Measurements from ENCODE around the gene AGXT.

The AGXT gene

DNA sequence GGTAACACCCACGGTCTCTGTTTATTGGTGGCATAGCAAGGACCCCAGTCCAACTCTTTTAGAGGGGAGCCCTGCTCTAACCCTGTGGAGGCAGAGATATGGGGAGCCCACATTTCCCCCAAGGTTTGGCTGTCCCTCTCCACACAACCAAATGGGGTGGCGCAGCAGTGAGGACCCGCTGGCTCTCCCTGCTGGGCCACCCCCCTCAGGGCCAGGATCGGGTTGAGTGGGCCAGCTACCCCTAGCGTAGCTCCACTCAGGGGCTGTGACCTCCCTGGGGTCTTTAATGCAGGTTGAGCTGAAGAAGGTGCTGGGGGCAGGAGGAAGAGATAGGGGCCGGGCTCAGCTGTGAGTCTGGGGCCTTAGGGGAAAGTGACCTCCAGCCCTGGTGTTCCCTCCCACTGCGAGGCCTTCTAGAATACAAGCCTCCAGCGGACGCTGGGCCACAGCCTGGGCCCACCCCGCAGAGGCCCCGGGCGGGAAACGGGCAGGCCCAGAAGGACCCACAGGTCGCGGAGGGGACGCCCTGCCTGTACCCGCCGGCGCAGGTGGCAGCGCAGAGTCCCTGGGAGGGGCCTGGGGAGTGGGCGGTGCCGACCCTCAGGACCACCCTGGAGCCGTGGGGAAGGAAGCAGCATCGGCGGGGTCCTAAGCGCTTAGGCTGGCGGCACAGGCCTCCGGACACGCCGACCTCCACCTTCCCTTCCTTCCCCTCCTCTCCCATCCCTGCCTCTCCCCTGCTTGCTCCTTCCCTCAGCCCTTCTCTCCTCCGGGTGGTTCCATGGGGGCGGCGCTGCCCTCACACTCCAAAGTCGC lies 47.1 kb downstream of the AGXT start:
- no peak for DNase-seq (ENCODE audit: low read depth)

DNA sequence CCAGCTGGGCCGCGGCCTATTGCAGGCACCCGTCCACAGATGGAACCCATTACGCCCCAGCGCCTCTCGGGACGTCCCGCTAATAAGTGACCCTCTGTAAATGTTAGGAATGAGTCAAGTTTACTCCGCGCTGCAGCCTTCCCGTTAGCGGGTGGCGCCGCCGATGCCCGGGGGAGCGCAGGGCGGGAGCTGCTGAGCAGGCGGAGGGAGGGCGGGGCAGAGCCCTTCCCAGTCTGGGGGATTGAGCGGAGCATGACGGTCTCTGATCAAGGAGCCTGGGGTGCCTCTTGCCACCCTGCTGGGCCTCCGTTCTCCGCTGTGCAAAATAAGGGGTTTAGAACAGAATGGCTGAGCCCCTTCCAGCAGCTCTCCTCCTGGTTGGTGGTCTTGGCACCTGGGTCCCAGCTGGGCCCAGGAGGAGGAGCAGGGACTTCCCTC lies 48.0 kb downstream of the AGXT start:
- DNase-seq (ENCODE audit: low read depth), result no peak

DNA sequence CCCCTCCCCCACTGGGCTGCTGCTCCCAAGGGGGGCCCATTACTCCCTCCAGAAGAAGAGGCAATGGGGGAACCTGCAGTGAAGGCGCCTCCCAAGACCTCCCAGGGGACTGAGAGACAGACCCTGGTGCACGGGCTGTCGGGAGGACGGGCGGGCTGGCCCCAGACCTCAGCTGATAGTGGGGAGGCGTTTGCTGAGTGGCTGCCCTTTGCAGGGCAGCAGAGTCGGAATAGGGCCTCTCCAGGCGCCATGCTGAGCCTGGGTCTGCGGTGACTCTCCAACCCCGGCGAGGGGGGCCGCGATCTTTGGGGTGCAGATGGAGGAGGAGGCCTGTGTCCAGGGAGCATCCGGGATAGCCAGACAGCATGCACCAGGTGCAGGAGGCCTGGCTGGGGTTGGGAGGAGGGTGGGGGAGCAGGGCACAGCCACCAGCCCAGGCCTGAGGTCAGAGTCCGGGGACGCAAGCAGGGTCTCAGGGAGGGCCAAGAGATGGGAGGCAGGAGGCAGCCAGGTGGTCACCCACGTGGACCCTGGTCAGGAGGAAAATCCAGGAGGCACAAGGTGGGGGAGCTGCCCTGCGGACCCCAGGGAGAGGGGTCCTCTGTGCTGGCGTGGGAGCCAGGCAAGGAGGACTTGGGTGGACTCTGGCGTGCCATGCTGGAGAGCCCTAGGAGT lies 48.5 kb downstream of the AGXT start:
- DNase-seq (ENCODE audit: low read depth), result no peak

DNA sequence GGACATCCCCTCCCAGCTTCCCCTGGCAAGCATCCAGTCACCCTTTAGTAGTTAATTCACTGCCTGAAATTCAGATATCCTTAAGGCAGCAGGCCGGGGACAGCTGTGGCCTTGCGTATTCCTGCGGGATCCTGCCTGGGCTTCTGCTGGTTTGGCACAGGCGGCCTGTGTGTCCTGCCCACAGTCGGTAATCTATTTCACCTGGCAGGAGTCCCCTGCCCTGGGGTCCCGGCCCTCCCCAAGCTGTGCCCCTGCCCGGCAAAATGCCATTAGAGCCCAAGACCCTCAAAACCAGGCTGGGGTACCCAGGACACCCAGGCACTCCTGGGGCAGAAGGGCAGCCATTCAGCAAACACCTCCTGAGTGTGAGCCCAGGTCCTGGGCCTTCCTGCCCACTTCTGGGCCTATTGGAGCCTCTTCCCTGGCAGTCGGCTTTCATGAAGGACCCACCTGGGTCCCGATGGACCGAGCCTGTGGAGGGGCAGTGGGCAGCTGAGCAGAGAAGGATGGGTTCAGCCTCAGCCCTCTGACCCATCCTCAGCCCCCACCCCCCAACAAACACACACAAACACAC lies 49.1 kb downstream of the AGXT start:
- DNase-seq (ENCODE audit: low read depth), result no peak

DNA sequence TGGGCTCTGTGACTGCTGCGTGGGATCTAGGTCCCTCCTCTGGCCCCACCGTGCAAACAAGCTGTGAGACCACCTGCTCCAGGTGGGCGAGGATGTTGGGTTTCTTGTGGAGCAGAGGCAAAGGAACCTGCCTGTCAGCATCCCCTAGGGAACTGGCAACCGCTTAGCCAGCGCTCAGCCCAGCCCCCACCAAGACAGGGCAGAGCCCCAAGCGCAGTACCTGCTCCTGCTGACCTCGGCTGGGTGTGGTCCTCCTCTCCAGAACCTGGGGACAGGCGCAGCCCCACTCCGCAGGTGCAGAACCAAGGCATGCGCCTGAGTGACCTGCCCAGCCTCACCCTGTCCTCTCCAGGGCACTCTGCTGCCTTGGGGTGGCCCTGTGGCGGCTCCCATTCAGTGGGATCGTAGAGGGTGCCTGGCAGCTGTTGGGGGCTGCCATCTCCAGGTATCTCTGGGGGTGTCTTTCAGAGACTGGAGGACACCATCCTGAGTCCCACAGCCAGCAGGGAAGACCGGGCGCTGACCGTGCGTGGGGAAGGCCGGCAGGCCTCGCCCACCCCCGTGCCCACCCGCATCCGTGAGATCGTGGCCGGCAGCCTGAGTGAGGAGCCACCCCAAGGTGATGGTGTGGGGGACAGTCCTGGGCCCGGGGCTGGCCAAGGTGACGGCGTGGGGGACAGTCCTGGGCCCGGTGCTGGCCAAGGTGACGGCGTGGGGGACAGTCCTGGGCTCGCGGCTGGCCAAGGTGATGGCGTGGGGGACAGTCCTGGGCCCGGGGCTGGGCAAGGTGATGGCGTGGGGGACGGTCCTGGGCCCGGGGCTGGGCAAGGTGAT lies 49.9 kb downstream of the AGXT start:
- DNase-seq (ENCODE audit: low read depth), result no peak

DNA sequence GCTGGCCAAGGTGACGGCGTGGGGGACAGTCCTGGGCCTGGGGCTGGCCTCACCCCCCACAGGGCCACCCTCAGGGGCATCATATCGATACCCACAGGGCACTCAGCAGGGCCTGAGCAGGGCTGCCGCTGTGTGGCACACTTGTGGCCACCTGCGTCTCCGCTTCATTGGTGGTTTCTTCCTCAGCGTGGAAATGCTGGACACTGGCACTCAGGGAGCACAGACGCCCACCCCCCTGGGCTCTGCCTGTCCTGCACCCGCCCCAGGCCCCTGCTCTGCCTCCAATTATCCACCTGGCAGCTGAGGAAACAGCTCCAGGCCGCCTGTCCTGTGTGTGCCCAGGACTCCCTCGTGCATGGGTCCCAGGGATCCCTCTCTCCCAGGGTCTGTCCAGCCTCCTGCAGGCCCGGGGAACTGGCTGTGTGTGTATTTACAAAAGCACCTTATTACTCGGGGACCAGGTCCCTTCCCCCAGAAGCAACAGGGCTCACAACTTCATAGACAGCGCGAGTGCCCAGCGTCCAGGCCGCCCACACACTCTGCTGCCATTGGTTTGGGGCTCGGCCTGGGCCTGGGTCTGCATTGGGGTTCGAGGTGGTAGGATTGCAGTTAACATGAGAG lies 50.6 kb downstream of the AGXT start:
- DNase-seq (ENCODE audit: low read depth), result no peak

DNA sequence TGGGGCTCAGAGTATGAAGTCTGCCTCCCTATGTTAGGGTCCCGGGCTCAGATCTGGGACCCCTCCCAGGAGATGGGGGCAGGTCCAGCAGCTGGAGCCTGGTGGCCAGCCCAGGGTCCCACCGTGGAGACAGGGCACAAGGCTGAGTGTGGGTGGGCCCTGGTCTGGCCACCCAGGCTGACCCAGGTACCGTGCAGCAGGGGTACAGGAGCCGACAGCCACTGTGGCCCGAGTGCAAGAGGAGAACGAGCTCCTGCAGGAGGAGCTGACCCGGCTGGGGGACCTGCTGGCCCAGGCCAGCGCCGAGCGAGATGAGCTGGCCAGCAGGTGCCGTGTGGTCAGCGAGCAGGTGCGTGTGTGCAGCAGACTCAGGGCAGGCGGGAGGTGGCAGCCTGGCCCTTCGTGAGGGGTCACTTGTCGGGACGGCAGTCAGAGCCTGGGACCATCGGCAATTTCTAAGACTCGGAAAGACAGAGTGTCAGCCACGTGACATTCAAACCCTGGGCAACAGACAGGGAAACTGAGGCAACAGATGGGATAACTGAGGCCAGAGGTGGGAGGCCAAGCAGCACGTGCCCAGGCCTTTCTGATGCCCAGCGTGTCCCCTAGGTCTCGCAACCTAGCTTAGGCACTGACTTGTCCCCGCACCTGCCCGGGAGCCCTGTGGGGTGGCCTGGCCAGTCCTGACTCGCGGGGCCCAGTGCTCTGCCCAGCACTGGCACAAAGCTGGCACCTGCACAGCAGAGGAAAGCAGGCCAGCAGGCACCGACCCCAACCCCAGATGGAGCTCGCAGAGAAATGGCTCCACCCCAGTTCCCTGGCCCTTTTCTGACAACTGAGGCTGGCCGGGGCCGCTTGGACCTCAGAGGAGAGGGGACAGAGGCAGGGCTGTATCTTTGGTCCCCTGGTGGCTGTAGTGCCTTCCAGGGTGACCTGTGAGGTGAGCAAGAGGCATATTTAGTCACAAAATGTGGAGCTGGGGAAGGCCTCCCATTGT lies 51.5 kb downstream of the AGXT start:
- no peak for DNase-seq (ENCODE audit: low read depth)

DNA sequence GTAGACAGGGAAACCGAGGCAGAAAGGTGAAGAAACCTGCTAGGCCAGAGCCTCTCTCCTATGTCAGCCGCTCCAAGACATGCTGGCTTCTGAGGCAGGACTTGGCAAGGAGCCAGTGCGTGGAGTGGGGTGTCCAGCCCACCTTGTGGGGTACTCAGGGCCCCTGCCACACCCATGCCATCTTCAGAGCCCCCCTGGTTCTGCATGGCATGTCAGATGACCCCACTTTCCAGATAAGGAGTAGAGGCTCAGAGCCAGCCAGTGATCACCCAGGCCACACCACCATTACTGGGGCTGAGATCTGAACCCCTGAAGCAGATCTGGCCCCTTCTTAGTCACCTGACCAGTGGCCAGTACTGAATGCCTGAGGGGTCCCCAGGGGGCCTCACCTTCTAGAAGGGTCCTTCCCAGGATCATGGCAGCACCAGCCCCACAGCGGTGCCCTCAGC lies 52.2 kb downstream of the AGXT start:
- no peak for DNase-seq (ENCODE audit: low read depth)

DNA sequence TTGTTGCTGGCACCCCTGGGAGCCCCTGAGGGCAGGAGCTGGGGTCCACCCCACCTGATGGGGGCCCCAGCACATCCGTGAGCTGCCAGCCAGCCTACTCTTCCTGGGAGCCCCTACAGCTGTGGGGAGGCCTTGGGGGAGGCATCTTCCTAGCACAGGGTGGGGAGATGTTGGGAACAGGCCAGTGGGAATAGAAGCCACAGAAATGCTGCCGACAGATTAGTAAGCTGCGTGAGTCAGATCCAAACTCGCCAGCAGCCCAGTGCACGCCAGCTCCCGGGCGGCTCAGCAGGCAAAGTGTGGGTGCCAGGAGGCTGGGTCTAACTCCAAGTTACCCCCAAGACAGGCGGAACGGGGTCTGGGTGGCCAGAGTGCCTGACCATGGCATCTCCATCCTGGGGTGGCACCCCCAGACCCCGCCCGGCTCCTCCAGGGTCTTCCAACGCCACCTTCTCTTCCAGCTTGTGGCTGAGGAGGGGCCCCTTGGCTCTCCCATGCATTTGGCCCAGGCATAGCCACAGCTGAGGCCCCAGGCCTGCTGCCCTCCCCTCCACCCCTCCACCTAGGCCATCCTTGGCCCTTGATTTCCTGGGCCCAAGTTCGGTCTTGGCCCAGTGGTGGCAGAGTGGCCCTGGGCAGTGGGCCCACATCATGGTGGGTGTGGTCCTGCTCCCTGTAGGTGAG lies 52.8 kb downstream of the AGXT start:
- DNase-seq (ENCODE audit: low read depth), result no peak

DNA sequence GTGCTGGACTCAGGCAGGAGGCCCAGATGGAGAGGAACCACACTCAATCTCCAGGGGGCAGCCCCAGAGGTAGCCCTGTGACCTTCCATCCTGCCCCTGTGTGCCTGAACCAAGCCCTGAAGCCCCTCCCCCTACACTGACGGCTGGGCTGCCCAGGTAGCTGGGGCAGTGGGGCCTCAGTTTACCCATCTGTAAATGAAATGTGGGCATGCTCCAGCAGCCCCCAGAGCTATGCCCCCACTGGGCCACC lies 53.3 kb downstream of the AGXT start:
- DNase-seq (ENCODE audit: low read depth), result no peak

DNA sequence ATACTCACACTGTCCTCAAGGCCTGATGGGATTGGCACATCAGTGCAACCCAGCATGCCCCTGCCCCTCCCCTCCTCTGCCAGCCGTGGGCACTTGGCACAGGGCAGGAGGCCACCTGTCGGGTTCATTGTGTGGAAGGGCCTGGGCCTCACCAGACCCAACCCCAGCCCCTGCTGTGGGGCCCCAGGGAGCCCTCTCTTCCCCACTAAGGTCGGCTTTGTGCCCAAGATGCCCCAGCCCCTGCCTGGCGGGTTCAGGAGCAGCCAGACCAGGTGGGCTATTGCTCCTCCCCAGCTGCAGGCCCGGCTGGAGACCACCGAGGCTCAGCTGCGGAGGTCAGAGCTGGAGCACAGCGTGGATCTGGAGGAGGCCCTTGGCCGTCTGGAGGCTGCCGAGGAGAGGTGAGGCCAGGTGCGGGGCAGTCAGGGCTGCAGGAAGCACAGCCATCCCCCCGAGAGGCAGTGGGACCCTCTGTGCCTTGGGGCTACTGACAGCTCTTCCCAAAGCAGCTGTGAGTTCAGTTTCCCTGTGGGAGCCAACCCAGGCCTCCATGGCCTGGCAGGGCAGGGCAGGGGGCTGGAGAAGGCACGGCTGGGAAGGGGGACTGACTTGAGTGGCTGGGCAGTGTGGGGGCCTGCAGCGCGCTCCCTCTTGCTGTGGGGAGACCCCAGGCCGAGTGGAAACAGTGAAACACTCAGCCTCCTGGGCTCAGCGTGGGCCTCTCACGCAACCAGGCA lies 53.8 kb downstream of the AGXT start:
- DNase-seq (ENCODE audit: low read depth), result no peak

DNA sequence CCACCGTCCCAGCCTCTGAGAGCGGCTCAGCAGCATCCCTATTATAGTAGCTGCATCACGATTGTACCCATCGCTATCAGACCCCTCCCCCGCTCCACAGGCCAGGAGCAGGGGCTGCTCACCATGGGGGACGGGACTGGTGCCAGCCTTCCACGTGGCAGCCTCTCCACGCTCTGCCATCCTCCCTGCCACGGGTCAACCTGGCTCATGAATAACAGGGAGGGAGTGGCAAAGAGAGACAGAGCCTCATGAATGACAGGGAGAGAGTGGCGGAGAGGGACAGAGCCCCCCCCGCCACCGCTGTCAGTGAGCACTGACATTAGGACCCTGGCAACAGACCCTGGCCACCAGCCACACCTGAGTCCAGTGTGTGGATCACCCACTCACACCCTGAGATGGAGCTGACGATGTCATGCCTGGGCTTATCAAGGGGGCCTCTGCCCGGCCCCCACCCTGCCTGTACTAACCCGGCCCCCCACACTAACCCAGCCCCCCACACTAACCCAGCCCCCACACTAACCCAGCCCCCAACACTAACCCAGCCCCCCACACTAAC lies 54.4 kb downstream of the AGXT start:
- no peak for DNase-seq (ENCODE audit: low read depth)

DNA sequence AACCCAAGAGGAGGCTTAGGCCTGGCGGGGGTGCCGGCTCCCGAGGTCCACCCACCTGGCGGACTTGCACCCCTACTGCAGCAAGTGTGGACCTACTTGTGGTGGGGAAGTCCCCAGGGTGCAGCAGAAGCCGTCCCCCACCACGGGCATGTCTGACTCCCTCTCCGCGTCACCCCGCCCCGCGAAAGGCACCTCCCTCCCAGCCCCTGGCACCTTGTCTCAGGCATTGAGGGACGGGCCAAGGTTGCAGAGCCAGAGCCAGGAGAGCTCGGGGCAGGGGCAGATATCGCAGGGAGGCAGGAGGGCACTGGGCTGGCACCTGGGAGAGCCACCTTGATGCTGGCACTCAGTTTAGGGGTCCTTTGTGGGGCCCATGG lies 56.6 kb downstream of the AGXT start:
- no peak for DNase-seq (ENCODE audit: low read depth)

DNA sequence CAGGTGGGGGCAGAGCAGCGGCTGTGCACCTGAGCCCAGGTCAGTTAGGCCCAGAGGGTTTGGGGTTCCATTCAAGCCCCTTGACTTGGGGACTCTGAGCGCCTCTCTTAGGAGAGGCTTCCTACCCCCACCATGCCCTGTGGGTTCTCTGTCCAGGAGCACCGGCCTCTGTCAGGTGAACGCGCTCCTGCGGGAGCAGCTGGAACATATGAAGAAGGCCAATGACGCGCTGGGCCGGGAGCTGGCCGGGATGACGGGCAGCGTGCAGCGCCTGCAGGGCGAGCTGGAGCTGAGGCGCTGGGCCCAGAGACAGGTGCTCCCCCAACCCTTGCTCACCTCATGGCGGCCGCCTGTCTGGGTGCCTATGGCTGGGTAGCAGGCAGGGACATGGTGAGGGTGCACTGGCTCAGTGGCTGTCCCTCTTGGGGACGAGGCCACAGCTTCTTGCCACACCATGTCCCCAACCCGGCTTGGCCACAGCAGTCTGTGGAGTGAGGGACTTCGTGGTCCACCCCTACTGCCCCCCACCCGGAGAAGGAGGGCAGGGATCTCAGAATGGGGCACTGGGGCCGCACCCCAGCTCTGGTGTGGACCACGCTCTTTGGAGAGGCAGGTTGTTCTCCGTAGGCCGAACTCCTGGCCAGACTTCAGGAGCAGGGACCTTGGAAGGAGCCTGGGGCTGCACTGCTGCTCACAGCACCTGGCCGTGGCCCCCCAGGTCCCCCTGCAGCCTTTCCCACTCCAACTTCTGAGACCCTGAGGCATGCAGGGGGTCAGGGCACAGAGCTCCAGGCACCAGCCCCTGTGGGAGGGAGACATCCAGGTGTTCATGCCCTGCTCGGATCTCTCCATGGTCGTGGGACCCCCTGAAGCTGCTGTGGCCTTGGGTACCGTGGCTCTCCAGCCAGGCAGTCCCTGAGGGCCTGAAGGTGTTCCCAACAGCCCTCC lies 57.2 kb downstream of the AGXT start:
- no peak for DNase-seq (ENCODE audit: low read depth)

DNA sequence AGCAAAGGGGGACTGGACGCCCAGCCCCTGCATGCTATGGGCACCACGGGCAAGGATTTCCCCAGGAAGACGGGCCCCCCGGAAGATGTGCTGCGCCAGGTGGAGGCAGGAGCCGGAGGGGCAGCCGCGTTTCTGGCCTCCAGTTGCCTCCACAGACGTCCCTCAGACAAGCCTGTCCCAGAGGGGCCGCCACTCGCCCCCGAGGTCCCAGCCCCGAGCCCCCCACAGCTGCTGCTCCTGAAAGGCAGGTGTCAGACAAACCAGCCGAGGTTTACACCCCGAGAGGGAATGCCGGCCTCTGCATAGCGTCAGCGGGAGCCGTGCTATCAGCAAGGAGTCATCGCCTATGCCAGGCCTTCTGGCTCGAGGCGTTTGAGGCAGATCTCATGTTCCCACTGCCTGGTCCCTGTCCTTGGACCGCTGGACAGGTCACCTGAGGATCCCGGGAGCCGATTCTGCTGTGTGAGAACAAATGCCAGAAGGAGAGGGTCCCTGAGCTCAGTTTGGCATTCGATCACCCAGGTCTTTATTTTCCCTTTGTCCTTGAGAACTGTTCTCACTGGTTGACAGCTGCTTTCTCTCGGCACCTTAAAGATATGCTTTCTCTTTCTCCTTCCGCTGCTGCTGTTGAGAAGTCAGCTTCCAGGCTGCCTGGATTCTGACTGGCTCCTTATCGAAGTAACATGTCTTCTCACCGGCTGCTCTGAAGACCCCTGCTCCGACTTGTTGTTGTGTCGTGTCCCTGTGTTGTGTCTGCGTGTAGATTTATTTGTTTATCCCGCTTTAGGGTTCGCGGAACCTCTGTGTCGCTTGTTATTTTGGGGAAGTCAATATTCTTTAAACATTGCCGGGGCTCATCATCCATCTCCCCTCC lies 58.1 kb downstream of the AGXT start:
- DNase-seq (ENCODE audit: low read depth), result no peak

DNA sequence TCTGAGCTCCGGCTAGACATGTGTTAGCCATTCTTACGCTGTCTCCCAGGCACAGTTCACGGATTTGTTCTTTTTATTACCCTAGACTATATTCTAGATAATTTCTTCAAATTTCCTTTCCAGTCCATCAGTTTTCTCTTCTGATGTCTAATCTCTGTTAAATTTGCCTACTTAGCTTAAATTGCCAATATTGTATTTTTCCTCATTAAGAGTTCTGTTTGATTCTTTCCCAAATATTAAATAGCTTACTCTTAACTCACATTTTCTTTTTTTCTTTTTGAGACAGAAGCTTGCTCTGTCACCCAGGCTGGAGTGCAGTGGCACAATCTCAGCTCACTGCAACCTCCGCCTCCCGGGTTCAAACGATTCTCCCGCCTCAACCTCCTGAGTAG lies 58.8 kb downstream of the AGXT start:
- DNase-seq (ENCODE audit: low read depth), result no peak
